ENCODE data around the gene SLC25A13. TPM values are rescaled to one million over a fixed set of nuclear protein-coding genes. Genes with fewer than 3 reads are reported as not detected.

SLC25A13 gene
- total and polyA plus RNA-seq, 2 of the 13 experiments (the other 11 are each of a cell fraction or from before 2014, with no cell fraction given), result 36.2 to 84.9 TPM

- TF ChIP-seq TIGD3 (CRISPR knock-in tag; IDR thresholded peaks at IDR 0.05; ENCODE audit: borderline replicate concordance) (no peak), ARID2 (CRISPR knock-in tag; IDR thresholded peaks at IDR 0.05; ENCODE audit: borderline replicate concordance) (no peak), FOSL1 (CRISPR knock-in tag; IDR thresholded peaks at IDR 0.05; ENCODE audit: borderline replicate concordance) (no peak), ATF6 (CRISPR knock-in tag; conservative IDR thresholded peaks at IDR 0.05) (no peak), ZSCAN5A (CRISPR knock-in tag; IDR thresholded peaks at IDR 0.05; ENCODE audit: borderline replicate concordance) (peak; percentile 30; the same call in 1 of the 2 replicates), RXRA (CRISPR knock-in tag; IDR thresholded peaks at IDR 0.05) (peak; percentile 47; the same call in 1 of the 2 replicates), ISL2 (CRISPR knock-in tag; IDR thresholded peaks at IDR 0.05) (0 out of 2 replicates have a peak, but pooled peaks have one; percentile 41), ZNF530 (CRISPR knock-in tag; IDR thresholded peaks at IDR 0.05; ENCODE audit: low read depth) (no peak), PITX1 (CRISPR knock-in tag; IDR thresholded peaks at IDR 0.05) (peak; percentile 18; the same call in 1 of the 2 replicates), TFAP4 (IDR thresholded peaks at IDR 0.05; ENCODE audit: borderline replicate concordance, low read depth) (peak; percentile 39; the same call in 1 of the 2 replicates), FOXA1 (IDR thresholded peaks at IDR 0.05) (no peak), FOXA1 (CRISPR knock-in tag; IDR thresholded peaks at IDR 0.05) (peak; percentile 63), MNT (IDR thresholded peaks at IDR 0.05) (no peak), TEF (CRISPR knock-in tag; IDR thresholded peaks at IDR 0.05) (no peak), NCOA2 (CRISPR knock-in tag; IDR thresholded peaks at IDR 0.05) (0 out of 2 replicates have a peak, but pooled peaks have one; percentile 9), ZNF382 (CRISPR knock-in tag; IDR thresholded peaks at IDR 0.05; ENCODE audit: borderline replicate concordance) (0 out of 2 replicates have a peak, but pooled peaks have one; percentile 67), ZFP41 (CRISPR knock-in tag; IDR thresholded peaks at IDR 0.05; ENCODE audit: borderline replicate concordance) (no peak), SAP130 (CRISPR knock-in tag; IDR thresholded peaks at IDR 0.05; ENCODE audit: low read depth) (peak; percentile 40; the same call in 1 of the 2 replicates), HOXA9 (CRISPR knock-in tag; IDR thresholded peaks at IDR 0.05; ENCODE audit: borderline replicate concordance) (no peak), GATAD1 (CRISPR knock-in tag; IDR thresholded peaks at IDR 0.05) (no peak), SOX5 (CRISPR knock-in tag; IDR thresholded peaks at IDR 0.05; ENCODE audit: borderline replicate concordance) (peak; percentile 56; the same call in 1 of the 2 replicates), ZNF556 (CRISPR knock-in tag; IDR thresholded peaks at IDR 0.05; ENCODE audit: borderline replicate concordance) (no peak), ZNF790 (CRISPR knock-in tag; IDR thresholded peaks at IDR 0.05; ENCODE audit: borderline replicate concordance) (no peak), JUN (CRISPR knock-in tag; IDR thresholded peaks at IDR 0.05) (no peak)
Measured at GRCh38 chr7:96327429-96327828, 5.5 kb upstream of the SLC25A13 start (continued).
